Measurements from ENCODE around the gene DGKI. TPM values are rescaled to one million over a fixed set of nuclear protein-coding genes. Genes with fewer than 3 reads are reported as not detected.

The DGKI gene
- total RNA-seq, 3 donors from 2014 or later, result 0.36 to 1.4 (median 0.46) TPM

DNA sequence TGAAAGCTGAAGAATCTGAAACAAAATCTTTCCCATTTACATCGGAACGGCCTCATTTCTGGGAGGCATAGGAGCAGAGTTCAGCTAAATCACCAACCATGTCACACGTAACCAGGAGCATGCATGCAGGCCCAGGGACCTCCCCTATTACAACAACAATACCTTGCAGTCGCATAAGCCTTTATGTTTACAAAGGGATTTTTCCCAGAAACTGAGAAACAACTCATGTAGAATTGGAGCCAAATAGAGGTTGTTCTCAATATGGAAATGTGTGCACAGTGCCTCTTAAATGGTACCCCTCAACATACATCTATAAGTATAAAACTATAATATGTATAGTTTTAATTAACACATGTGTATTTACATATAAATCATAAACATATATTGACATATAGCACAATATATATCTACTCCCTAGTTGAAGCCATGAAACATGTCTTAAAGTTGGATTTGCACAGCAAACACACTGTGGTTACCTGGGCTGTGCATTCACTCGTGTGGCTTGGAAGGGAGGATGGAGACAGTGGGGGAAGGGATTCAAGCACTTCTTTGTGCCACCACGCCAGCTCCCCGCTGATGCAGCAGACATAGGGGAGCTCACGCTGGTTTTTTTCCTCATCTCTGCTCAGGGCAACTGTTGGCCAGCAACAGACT, 35.0 kb upstream of the DGKI start:
- intact Hi-C loops (cut with DNase I, micrococcal nuclease), result no loop called here
- Histone ChIP-seq H3K36me3 (ENCODE audit: low read depth) (peaks cover 4% of the 10 kb centered on the region), H3K4me1 (ENCODE audit: low read depth) (no peaks in the 10 kb centered on the region), H3K9me3 (no peaks in the 10 kb centered on the region), H3K4me3 (no peak overlapping the region)
- no peak for ATAC-seq
- no peak for DNase-seq
- TF ChIP-seq CTCF (IDR thresholded peaks at IDR 0.05), result no peak

GRCh38 chr7:137880432-137880831, 33.7 kb upstream of the DGKI start:
- H3K36me3 ChIP-seq (ENCODE audit: low read depth), result peaks cover 4% of the 10 kb centered on the region
- no peak for DNase-seq
- no peaks in the 10 kb centered on the region for H3K4me1 ChIP-seq (ENCODE audit: low read depth)
- intact Hi-C loops (cut with DNase I, micrococcal nuclease), result no loop called here
- no peak overlapping the region for H3K4me3 ChIP-seq
- no peak for ATAC-seq
- H3K9me3 ChIP-seq, result no peaks in the 10 kb centered on the region
- TF ChIP-seq CTCF (IDR thresholded peaks at IDR 0.05), result no peak

DNA sequence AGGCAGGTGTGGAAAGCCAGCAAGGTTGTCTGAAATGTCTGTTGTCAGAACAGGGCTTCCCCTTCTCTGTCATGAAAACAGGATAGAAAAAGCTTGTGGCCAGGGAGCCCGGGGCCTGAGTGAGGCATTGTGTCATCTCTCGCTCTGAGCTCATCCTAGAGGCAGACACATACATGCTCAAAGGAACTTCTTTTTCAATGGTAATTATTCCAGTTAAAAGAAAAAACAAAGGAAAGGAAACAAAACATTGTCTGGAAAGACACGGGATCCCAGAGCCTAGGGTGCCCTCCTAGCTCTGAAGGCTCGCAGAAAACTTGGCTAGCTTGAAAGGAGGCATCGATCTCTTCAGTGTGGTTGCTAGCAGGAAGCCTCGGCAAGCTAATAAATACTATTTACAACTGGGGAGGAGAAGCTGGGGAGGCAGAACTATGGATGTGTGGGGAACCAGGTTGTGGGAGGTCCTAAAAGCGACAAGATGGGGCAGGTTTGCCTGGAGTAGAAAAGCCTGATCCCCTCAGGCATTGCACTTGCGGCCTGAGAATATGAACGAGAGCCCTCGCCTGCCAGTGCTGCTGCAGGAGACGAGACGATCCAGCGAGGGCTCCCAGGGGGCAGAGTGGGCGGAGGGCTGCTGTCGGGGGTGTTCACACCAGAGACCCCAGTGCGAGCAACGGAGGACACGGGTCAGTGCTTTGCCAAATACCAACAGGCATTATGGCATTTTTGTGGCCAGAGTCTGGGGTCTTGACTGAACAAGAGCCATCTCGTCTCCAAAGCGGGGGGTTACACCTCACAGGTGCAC, 32.8 kb upstream of the DGKI start:
- TF ChIP-seq CTCF (IDR thresholded peaks at IDR 0.05), result no peak

GRCh38 chr7:137878333-137878961, 31.7 kb upstream of the DGKI start:
- intact Hi-C loops (cut with DNase I, micrococcal nuclease), result no loop called here
- no peak for TF ChIP-seq CTCF (IDR thresholded peaks at IDR 0.05)
- Histone ChIP-seq H3K9me3 (no peaks in the 10 kb centered on the region), H3K4me3 (no peak overlapping the region), H3K4me1 (ENCODE audit: low read depth) (no peaks in the 10 kb centered on the region), H3K36me3 (ENCODE audit: low read depth) (no peaks in the 10 kb centered on the region)
- peak; percentile 37 to 60 (median 58) for DNase-seq
- peak; percentile 28 for ATAC-seq

More for the DNA sequence above, 32.8 kb upstream of the DGKI start:
- Histone ChIP-seq H3K4me1 (ENCODE audit: low read depth) (no peaks in the 10 kb centered on the region), H3K4me3 (no peak overlapping the region), H3K36me3 (ENCODE audit: low read depth) (no peaks in the 10 kb centered on the region), H3K9me3 (no peaks in the 10 kb centered on the region)
- intact Hi-C loops (cut with DNase I, micrococcal nuclease), result no loop called here
- no peak for DNase-seq
- no peak for ATAC-seq

GRCh38 chr7:137877027-137877675, 30.4 kb upstream of the DGKI start:
- DNase-seq (no peak), ATAC-seq (no peak)
- Histone ChIP-seq H3K4me1 (ENCODE audit: low read depth) (no peaks in the 10 kb centered on the region), H3K9me3 (no peaks in the 10 kb centered on the region), H3K36me3 (ENCODE audit: low read depth) (no peaks in the 10 kb centered on the region), H3K4me3 (no peak overlapping the region)
- no peak for TF ChIP-seq CTCF (IDR thresholded peaks at IDR 0.05)
- intact Hi-C loops (cut with DNase I, micrococcal nuclease), result no loop called here
